Gastroesophageal sphincter (tissue), 4 donors: ENCODE measurements around the gene RAB24. TPM values are rescaled to one million over a fixed set of nuclear protein-coding genes. Genes with fewer than 3 reads are reported as not detected.
A peak's percentile ranks its signal among the peaks of the same experiment; 100 is the strongest.

ENCODE experiments used
- ATAC-seq: fragments of 150-250 bp; one replicate; pipeline ENCODE4 v1.9.1; 2016; ENCODE audit warnings: mild to moderate bottlenecking, moderate library complexity
- H3K27ac ChIP-seq, 4 donors: fragments of 200-600 bp; sonication (generic) in 3 of 4; 1 replicate in 3 of 4; 2 replicates in 1 of 4; pipeline ENCODE4 v1.5.1; 2016 to 2019
- H3K27me3 ChIP-seq: fragments of 200-600 bp; sonication (generic); one replicate; pipeline ENCODE4 v1.5.1; 2019
- H3K36me3 ChIP-seq, 2 donors: fragments of 200-600 bp; sonication (generic); one replicate each; pipeline ENCODE4 v1.5.1; 2019; ENCODE audit warnings: control low read depth in 1 of 2
- H3K4me1 ChIP-seq, 3 donors: fragments of 200-600 bp; sonication (generic); 1 replicate in 2 of 3; 2 replicates in 1 of 3; pipeline ENCODE4 v1.5.1; 2016 to 2019; ENCODE audit warnings: control low read depth in 2 of 3
- H3K4me3 ChIP-seq, 2 donors: fragments of 200-600 bp; sonication (generic); one replicate each; pipeline ENCODE4 v1.5.1; 2019; ENCODE audit warnings: mild to moderate bottlenecking in 1 of 2, moderate library complexity in 1 of 2
- H3K9me3 ChIP-seq, 3 donors: fragments of 200-600 bp; sonication (generic); one replicate each; pipeline ENCODE4 v1.5.1; 2017 to 2019; ENCODE audit warnings: control low read depth in 2 of 3
- EP300 ChIP-seq: sonication (generic); formaldehyde crosslinking; IDR thresholded peaks from one replicate; pipeline ENCODE4 v1.6.1; 2017; ENCODE audit warnings: antibody characterized with exemption, mild to moderate bottlenecking
- POLR2A ChIP-seq, 2 donors: fragments of 450-650 bp; IDR thresholded peaks; one replicate each; pipeline ENCODE4 v1.6.1; 2017; ENCODE audit warnings: antibody characterized with exemption in 2 of 2, mild to moderate bottlenecking in 2 of 2, moderate library complexity in 1 of 2
- POLR2AphosphoS5 ChIP-seq: sonication (generic); formaldehyde crosslinking; IDR thresholded peaks from one replicate; pipeline ENCODE4 v1.6.1; 2017; ENCODE audit warnings: antibody characterized with exemption
- WGBS, 2 donors: methylation state at CpG; one replicate each; pipeline ENCODE4 v1.1.5; 2018; ENCODE audit warnings: low coverage in 1 of 2; 5-methylcytosine and 5-hydroxymethylcytosine counted together
- total RNA-seq, 4 donors: library from RNA; depleted of rRNA; stranded (reverse); fragments of >200 nt; gene quantifications; one replicate each; pipeline ENCODE4 v1.1.0, GENCODE V29; 2016
- TF ChIP-seq, protein P1 (sequence below), 4 experiments: fragments of 200-600 bp in 2 of 4; fragments of 450-650 bp in 2 of 4; sonication (generic) in 1 of 4; IDR thresholded peaks; one replicate each; pipeline ENCODE4 v1.5.1; 2017 to 2019; ENCODE audit warnings: antibody characterized with exemption in 4 of 4, mild to moderate bottlenecking in 2 of 4, moderate library complexity in 2 of 4

Gene RAB24
- total RNA-seq, 4 donors from 2014 or later: 21.4 to 32.4 (median 24.8) TPM

DNA sequence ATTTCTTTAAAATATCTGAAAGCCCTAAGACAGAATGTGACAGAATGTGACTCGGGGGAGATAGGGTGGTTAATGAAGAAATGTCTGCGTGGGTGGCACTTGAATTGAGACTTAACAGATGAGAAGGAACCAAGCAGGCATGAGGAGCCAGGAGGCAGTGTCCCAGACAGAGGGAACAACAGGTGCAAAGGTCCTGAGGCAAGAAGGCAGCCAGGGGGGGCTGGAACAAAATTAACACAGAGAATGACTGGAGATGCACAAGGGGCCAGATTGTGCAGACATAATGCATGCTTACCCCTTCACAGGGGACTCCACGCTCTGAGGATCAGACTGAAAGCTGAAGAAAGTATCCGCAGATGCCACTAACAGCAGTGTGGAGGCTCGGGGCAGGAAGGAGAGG, 46.2 kb upstream of the RAB24 start:
- H3K27ac ChIP-seq: no peak overlapping the region
- ATAC-seq: no peak
- H3K27me3 ChIP-seq: no peaks in the 10 kb centered on the region
- peaks cover 0 to 25% of the 10 kb centered on the region in 2 donors for H3K36me3 ChIP-seq
- H3K4me3 ChIP-seq: peak overlapping the region in 1 of 2 donors; percentile 93
- no peaks in the 10 kb centered on the region for H3K9me3 ChIP-seq
- TF ChIP-seq POLR2AphosphoS5: no peak
- no peak for TF ChIP-seq EP300
- no peak for TF ChIP-seq POLR2A (IDR thresholded peaks at IDR 0.05)
- TF ChIP-seq, protein P1, sequence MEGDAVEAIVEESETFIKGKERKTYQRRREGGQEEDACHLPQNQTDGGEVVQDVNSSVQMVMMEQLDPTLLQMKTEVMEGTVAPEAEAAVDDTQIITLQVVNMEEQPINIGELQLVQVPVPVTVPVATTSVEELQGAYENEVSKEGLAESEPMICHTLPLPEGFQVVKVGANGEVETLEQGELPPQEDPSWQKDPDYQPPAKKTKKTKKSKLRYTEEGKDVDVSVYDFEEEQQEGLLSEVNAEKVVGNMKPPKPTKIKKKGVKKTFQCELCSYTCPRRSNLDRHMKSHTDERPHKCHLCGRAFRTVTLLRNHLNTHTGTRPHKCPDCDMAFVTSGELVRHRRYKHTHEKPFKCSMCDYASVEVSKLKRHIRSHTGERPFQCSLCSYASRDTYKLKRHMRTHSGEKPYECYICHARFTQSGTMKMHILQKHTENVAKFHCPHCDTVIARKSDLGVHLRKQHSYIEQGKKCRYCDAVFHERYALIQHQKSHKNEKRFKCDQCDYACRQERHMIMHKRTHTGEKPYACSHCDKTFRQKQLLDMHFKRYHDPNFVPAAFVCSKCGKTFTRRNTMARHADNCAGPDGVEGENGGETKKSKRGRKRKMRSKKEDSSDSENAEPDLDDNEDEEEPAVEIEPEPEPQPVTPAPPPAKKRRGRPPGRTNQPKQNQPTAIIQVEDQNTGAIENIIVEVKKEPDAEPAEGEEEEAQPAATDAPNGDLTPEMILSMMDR (IDR thresholded peaks at IDR 0.05): no peak
- peaks cover 0 to 53% (median 11%) of the 10 kb centered on the region in 3 donors for H3K4me1 ChIP-seq
- WGBS, 2 donors: 86 to 91% methylated on average over 5 of the region's 5 CpGs

DNA sequence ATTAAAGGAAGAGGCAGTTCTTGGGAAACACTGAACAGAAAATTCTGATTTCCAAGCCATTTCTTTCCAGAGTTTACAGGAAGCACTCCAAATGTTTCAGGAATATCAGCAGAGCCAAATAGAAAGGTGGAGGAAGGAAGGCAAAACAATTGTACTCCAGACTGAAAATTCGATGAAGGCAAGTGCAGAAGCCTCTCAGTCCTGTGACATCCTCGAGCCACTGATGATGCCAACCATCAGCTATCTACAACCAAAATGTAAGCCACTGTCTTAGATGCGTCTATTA, 45.8 kb upstream of the RAB24 start:
- WGBS, 2 donors: 62 to 67% methylated on average over 3 of the region's 3 CpGs
- Histone ChIP-seq H3K36me3 (peaks cover 0 to 25% of the 10 kb centered on the region in 2 donors), H3K4me3 (no peak overlapping the region), H3K4me1 (peaks cover 0 to 53% (median 11%) of the 10 kb centered on the region in 3 donors), H3K9me3 (no peaks in the 10 kb centered on the region), H3K27ac (no peak overlapping the region), H3K27me3 (no peaks in the 10 kb centered on the region)
- ATAC-seq: no peak
- TF ChIP-seq EP300 (no peak), POLR2AphosphoS5 (no peak), POLR2A (IDR thresholded peaks at IDR 0.05) (no peak)
- TF ChIP-seq, protein P1 (IDR thresholded peaks at IDR 0.05): no peak

DNA sequence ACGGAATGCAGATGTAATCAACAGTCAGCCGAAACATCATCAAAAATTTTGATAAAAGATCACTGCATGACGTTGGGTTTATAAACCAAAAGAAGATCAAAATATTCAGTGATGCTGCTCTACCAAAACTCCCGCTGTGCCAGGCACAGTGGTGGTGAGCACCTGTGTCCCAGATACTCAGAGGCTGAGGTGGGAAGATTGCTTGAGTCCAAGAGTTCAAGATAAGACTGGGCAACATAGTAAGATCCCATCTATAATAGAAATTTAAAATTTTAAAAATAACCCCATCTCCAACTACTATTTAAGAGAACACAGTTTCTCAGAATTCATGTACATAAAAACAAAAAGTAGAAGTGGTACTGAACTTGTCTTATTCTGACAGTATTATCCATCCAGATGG, 44.2 kb upstream of the RAB24 start:
- no peak overlapping the region for H3K4me3 ChIP-seq
- TF ChIP-seq POLR2AphosphoS5 (no peak), POLR2A (IDR thresholded peaks at IDR 0.05) (no peak), EP300 (no peak)
- TF ChIP-seq, protein P1 (IDR thresholded peaks at IDR 0.05): no peak
- ATAC-seq: no peak
- no peaks in the 10 kb centered on the region for H3K9me3 ChIP-seq
- 76 to 90% methylated on average over 4 of the region's 4 CpGs for WGBS, 2 donors
- no peak overlapping the region for H3K27ac ChIP-seq
- H3K4me1 ChIP-seq: peaks cover 0 to 53% (median 11%) of the 10 kb centered on the region in 3 donors
- peaks cover 0 to 30% of the 10 kb centered on the region in 2 donors for H3K36me3 ChIP-seq
- H3K27me3 ChIP-seq: no peaks in the 10 kb centered on the region

DNA sequence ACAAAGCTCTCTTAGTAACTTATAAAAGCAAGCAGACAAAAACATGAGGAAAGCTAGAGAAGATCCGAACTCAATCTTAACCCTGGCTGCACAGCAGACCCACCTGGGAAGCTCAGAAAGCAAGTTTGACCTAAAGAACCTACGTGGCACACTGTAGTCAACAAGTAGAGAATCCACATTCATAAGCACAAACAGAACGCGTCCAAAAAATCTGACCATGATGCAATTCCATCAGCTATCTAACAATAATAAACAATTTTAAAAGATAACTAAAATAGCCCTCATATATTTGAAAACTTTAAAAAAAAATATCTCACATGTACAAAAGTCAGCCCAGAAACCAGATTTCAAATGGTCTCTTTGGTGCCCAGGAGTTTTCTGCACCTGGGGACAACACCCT, 43.3 kb upstream of the RAB24 start:
- Histone ChIP-seq H3K9me3 (no peaks in the 10 kb centered on the region), H3K27me3 (no peaks in the 10 kb centered on the region), H3K27ac (no peak overlapping the region), H3K36me3 (peaks cover 0 to 37% of the 10 kb centered on the region in 2 donors), H3K4me1 (peaks cover 0 to 46% (median 11%) of the 10 kb centered on the region in 3 donors), H3K4me3 (no peak overlapping the region)
- WGBS, 2 donors: 80% methylated on average over 4 of the region's 4 CpGs; no CpG with 5 or more reads in 1 of the 2 donors
- ATAC-seq: no peak
- TF ChIP-seq, protein P1 (IDR thresholded peaks at IDR 0.05): no peak
- TF ChIP-seq POLR2AphosphoS5 (no peak), EP300 (no peak), POLR2A (IDR thresholded peaks at IDR 0.05) (no peak)

DNA sequence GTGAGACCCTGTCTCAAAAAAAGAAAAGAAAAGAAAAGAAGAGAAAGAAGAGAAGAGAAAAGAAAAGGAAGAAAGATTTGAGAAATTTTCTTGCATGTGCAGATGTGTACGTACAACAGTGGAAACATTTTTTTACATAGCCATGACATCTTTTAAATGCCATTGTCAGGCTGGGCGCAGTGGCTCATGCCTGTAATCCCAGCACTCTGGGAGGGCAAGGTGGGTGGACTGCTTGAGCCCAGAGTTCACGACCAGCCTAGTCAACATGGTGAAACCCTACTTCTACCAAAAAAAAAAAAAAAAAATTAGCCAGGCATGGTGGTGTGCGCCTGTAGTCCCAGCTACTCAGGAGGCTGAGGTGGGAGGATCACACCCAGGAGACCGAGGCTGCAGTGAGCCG, 41.4 kb upstream of the RAB24 start:
- H3K36me3 ChIP-seq: peaks cover 0 to 52% of the 10 kb centered on the region in 2 donors
- TF ChIP-seq POLR2AphosphoS5: no peak
- TF ChIP-seq, protein P1 (IDR thresholded peaks at IDR 0.05): no peak
- TF ChIP-seq POLR2A (IDR thresholded peaks at IDR 0.05): no peak
- TF ChIP-seq EP300: no peak
- peaks cover 0 to 34% (median under 1%) of the 10 kb centered on the region in 3 donors for H3K4me1 ChIP-seq
- no peaks in the 10 kb centered on the region for H3K9me3 ChIP-seq
- no peak for ATAC-seq
- H3K27ac ChIP-seq: no peak overlapping the region
- WGBS, 2 donors: 80 to 100% methylated on average over 1 to 5 of the region's 6 CpGs
- H3K4me3 ChIP-seq: no peak overlapping the region
- H3K27me3 ChIP-seq: no peaks in the 10 kb centered on the region
